H1 (cell line): ENCODE measurements around the gene SPEF1. TPM values are rescaled to one million over a fixed set of nuclear protein-coding genes. Genes with fewer than 3 reads are reported as not detected.

Experiments
- CTCF ChIA-PET: fragments of 300-600 bp; sonication (Branson Sonifier 250); formaldehyde crosslinking; loops from one replicate; lab custom pipeline; 2021; ENCODE audit not compliant: partially characterized antibody; lab: Charles Lee
- POLR2A ChIA-PET: fragments of 300-600 bp; sonication (Branson Sonifier 250); formaldehyde crosslinking; loops from one replicate; lab custom pipeline; 2021; ENCODE audit warnings: inconsistent platforms; ENCODE audit not compliant: partially characterized antibody; lab: Charles Lee
- DNase-seq, 2 experiments: peaks; one replicate each; pipeline versions ENCODE4 v3.0.0 to v3.0.0-alpha.2; 2010 to 2022; ENCODE audit warnings: low spot score in 2 of 2, low read depth in 1 of 2, mixed read lengths in 1 of 2
- FAIRE-seq: peaks from 2 replicates; lab custom pipeline; 2011; peaks lifted over from hg19 to GRCh38; lab: Jason Lieb, UNC
- H2AFZ ChIP-seq: 2 replicates; pipeline ENCODE4 v1.8.1; 2012; ENCODE audit warnings: low read length, inconsistent platforms
- H2AK5ac ChIP-seq: 2 replicates; pipeline ENCODE4 v1.6.1; 2013; ENCODE audit warnings: low read depth, low read length
- H2BK120ac ChIP-seq: replicated peaks from 2 replicates; pipeline ENCODE3; 2013; ENCODE audit warnings: low read depth, low read length, inconsistent platforms
- H2BK12ac ChIP-seq: 2 replicates; pipeline ENCODE4 v1.6.1; 2013; ENCODE audit warnings: low read depth, low read length
- H2BK15ac ChIP-seq: 2 replicates; pipeline ENCODE4 v1.6.1; 2013; ENCODE audit warnings: low read length
- H2BK20ac ChIP-seq: 2 replicates; pipeline ENCODE4 v1.6.1; 2013; ENCODE audit warnings: low read length
- H2BK5ac ChIP-seq: 2 replicates; pipeline ENCODE4 v1.6.1; 2013; ENCODE audit warnings: low read depth, low read length
- H3K14ac ChIP-seq: 2 replicates; pipeline ENCODE4 v1.6.1; 2013; ENCODE audit warnings: inconsistent platforms; ENCODE audit not compliant: insufficient read length
- H3K18ac ChIP-seq: 2 replicates; pipeline ENCODE4 v1.6.1; 2013; ENCODE audit warnings: low read length; ENCODE audit errors: extremely low read depth
- H3K23ac ChIP-seq: 2 replicates; pipeline ENCODE4 v1.6.1; 2013; ENCODE audit warnings: inconsistent platforms; ENCODE audit not compliant: insufficient read length
- H3K23me2 ChIP-seq: 2 replicates; pipeline ENCODE4 v1.6.1; 2013; ENCODE audit warnings: low read depth, low read length
- H3K27ac ChIP-seq: 2 replicates; pipeline ENCODE4 v1.6.1; 2011; ENCODE audit warnings: low read depth, low read length, inconsistent platforms
- H3K27me3 ChIP-seq, 4 experiments: replicated peaks in 1 of 4; 1 replicate in 1 of 4; 2 replicates in 3 of 4; pipeline versions ENCODE4 v1.6.1 to v1.8.1; 2011 to 2013; ENCODE audit warnings: low read length in 3 of 4, mild to moderate bottlenecking in 3 of 4, inconsistent platforms in 2 of 4, mixed read lengths in 2 of 4, moderate library complexity in 1 of 4; ENCODE audit not compliant: control insufficient read depth in 3 of 4, insufficient read depth in 3 of 4; ENCODE audit errors: extremely low read depth in 1 of 4
- H3K36me3 ChIP-seq, 4 experiments: 2 replicates each; pipeline versions ENCODE4 v1.6.1 to v1.8.1; 2011 to 2013; ENCODE audit warnings: mild to moderate bottlenecking in 4 of 4, low read length in 3 of 4, moderate library complexity in 2 of 4, control low read depth in 1 of 4, inconsistent platforms in 1 of 4; ENCODE audit not compliant: insufficient read depth in 4 of 4, control insufficient read depth in 2 of 4
- H3K4ac ChIP-seq: replicated peaks from 2 replicates; pipeline ENCODE3; 2013; ENCODE audit warnings: low read length, low read depth, mixed read lengths, inconsistent platforms; ENCODE audit not compliant: insufficient read length
- H3K4me1 ChIP-seq, 4 experiments: replicated peaks in 1 of 4; 1 replicate in 1 of 4; 2 replicates in 3 of 4; pipeline versions ENCODE4 v1.6.1 to v1.8.1; 2011 to 2013; ENCODE audit warnings: low read length in 3 of 4, inconsistent platforms in 2 of 4, mixed read lengths in 1 of 4; ENCODE audit not compliant: insufficient read depth in 4 of 4, control insufficient read depth in 3 of 4
- H3K4me2 ChIP-seq, 2 experiments: 2 replicates each; pipeline versions ENCODE4 v1.6.1 to v1.8.1; 2011 to 2013; ENCODE audit warnings: low read depth in 2 of 2, low read length in 2 of 2, control low read depth in 1 of 2, inconsistent platforms in 1 of 2, mild to moderate bottlenecking in 1 of 2; ENCODE audit not compliant: insufficient read depth in 1 of 2
- H3K4me3 ChIP-seq, 4 experiments: fragments of 200-600, 300-600 bp in 1 of 4; sonication (generic), shearing (Covaris generic), sonication (Bioruptor Twin) in 1 of 4; 2 replicates each; pipeline versions ENCODE4 v1.5.1 to v1.8.1; 2011 to 2016; ENCODE audit warnings: low read length in 4 of 4, low read depth in 3 of 4, control low read depth in 2 of 4, inconsistent platforms in 2 of 4, mild to moderate bottlenecking in 2 of 4, mixed read lengths in 1 of 4, moderate library complexity in 1 of 4; ENCODE audit not compliant: insufficient read depth in 2 of 4; ENCODE audit errors: extremely low read depth in 1 of 4
- H3K56ac ChIP-seq: replicated peaks from 2 replicates; pipeline ENCODE3; 2013; ENCODE audit warnings: low read depth, mild to moderate bottlenecking, mixed read lengths, low read length, inconsistent platforms; ENCODE audit not compliant: insufficient read length
- H3K79me1 ChIP-seq: 2 replicates; pipeline ENCODE4 v1.6.1; 2013; ENCODE audit warnings: low read depth, low read length, control low read depth
- H3K79me2 ChIP-seq, 2 experiments: 2 replicates each; pipeline versions ENCODE4 v1.6.1 to v1.8.1; 2012 to 2013; ENCODE audit warnings: low read length in 2 of 2, mild to moderate bottlenecking in 2 of 2, inconsistent platforms in 1 of 2; ENCODE audit not compliant: insufficient read depth in 2 of 2, control insufficient read depth in 1 of 2
- H3K9ac ChIP-seq, 4 experiments: replicated peaks in 1 of 4; 1 replicate in 1 of 4; 2 replicates in 3 of 4; pipeline versions ENCODE4 v1.6.1 to v1.8.1; 2011 to 2013; ENCODE audit warnings: low read depth in 3 of 4, low read length in 3 of 4, control low read depth in 2 of 4, mild to moderate bottlenecking in 2 of 4, moderate library complexity in 2 of 4, inconsistent platforms in 1 of 4; ENCODE audit errors: extremely low read depth in 1 of 4
- H3K9me3 ChIP-seq, 2 experiments: 2 replicates each; pipeline versions ENCODE4 v1.6.1 to v1.8.1; 2012 to 2013; ENCODE audit warnings: mild to moderate bottlenecking in 2 of 2, moderate library complexity in 2 of 2, control low read depth in 1 of 2, inconsistent platforms in 1 of 2, low read depth in 1 of 2, low read length in 1 of 2, mixed read lengths in 1 of 2; ENCODE audit not compliant: insufficient read depth in 2 of 2
- H4K20me1 ChIP-seq, 2 experiments: replicated peaks in 1 of 2; 2 replicates each; pipeline versions ENCODE3 to v1.8.1; 2011 to 2013; ENCODE audit warnings: inconsistent platforms in 2 of 2, low read length in 2 of 2, mild to moderate bottlenecking in 1 of 2; ENCODE audit not compliant: insufficient read depth in 2 of 2, control insufficient read depth in 1 of 2
- H4K5ac ChIP-seq: 2 replicates; pipeline ENCODE4 v1.6.1; 2013; ENCODE audit warnings: low read length, low read depth, mixed read lengths, inconsistent platforms; ENCODE audit not compliant: insufficient read length
- H4K8ac ChIP-seq: 2 replicates; pipeline ENCODE4 v1.8.0; 2013; ENCODE audit warnings: mild to moderate bottlenecking, moderate library complexity, low read length, inconsistent platforms; ENCODE audit not compliant: insufficient read depth; ENCODE audit errors: extremely low read depth
- H4K91ac ChIP-seq: replicated peaks from 2 replicates; pipeline ENCODE3; 2013; ENCODE audit warnings: low read length, mixed read lengths, inconsistent platforms; ENCODE audit not compliant: insufficient read length
- BACH1 ChIP-seq: IDR thresholded peaks from 2 replicates; pipeline ENCODE4 v1.6.1; 2012; ENCODE audit warnings: low read length, improper control_type of control experiment
- CBX5 ChIP-seq: fragments of 300-800, 300-1000 bp; sonication (generic); IDR thresholded peaks from 2 replicates; pipeline ENCODE4 v1.7.1; 2016; ENCODE audit warnings: antibody characterized with exemption, low read length, low read depth
- CREB1 ChIP-seq: IDR thresholded peaks from 2 replicates; pipeline ENCODE4 v1.6.1; 2012; ENCODE audit warnings: inconsistent platforms
- EGR1 ChIP-seq: IDR thresholded peaks from 2 replicates; pipeline ENCODE4 v1.6.1; 2011; ENCODE audit warnings: low read depth, low read length, borderline replicate concordance
- HDAC6 ChIP-seq: IDR thresholded peaks from one replicate; pipeline ENCODE4 v1.7.1; 2012; ENCODE audit warnings: low read depth, mild to moderate bottlenecking, inconsistent platforms, low read length, moderate library complexity
- KDM1A ChIP-seq: fragments of 200-600, 300-600 bp; sonication (generic); IDR thresholded peaks from 2 replicates; pipeline ENCODE4 v1.7.1; 2016; ENCODE audit warnings: mild to moderate bottlenecking, low read length, borderline replicate concordance
- PHF8 ChIP-seq: fragments of 200-600 bp; sonication (generic); conservative IDR thresholded peaks from 2 replicates; pipeline ENCODE4 v1.7.1; 2012; ENCODE audit warnings: low read depth, mild to moderate bottlenecking, inconsistent platforms, low read length, moderate library complexity
- RAD21 ChIP-seq, 2 experiments: IDR thresholded peaks in 1 of 2; conservative IDR thresholded peaks in 1 of 2; 2 replicates each; pipeline ENCODE4 v1.6.1; 2011; ENCODE audit warnings: low read depth in 2 of 2, low read length in 2 of 2, improper control_type of control experiment in 1 of 2, inconsistent platforms in 1 of 2, mild to moderate bottlenecking in 1 of 2, moderate library complexity in 1 of 2
- RXRA ChIP-seq: IDR thresholded peaks from 2 replicates; pipeline ENCODE4 v1.6.1; 2011; ENCODE audit warnings: low read depth, mild to moderate bottlenecking, low read length, moderate library complexity; ENCODE audit not compliant: insufficient read depth
- SIX5 ChIP-seq: IDR thresholded peaks from 2 replicates; pipeline ENCODE4 v1.6.1; 2011; ENCODE audit warnings: mild to moderate bottlenecking, low read depth, low read length
- SP4 ChIP-seq: IDR thresholded peaks from 2 replicates; pipeline ENCODE4 v1.6.1; 2012; ENCODE audit warnings: low read length, inconsistent platforms
- WGBS, 2 experiments: shearing (Covaris generic) in 1 of 2; methylation state at CpG; one replicate each; pipeline versions ENCODE4 v1.1.6 to v1.1.7; 2013 to 2015; ENCODE audit warnings: low lambda C conversion rate in 2 of 2, mixed read lengths in 2 of 2, inconsistent platforms in 1 of 2, low coverage in 1 of 2, missing lambda C conversion rate in 1 of 2; ENCODE audit not compliant: insufficient replicate concordance in 2 of 2, insufficient coverage in 1 of 2, insufficient read length in 1 of 2; ENCODE audit errors: extremely low coverage in 1 of 2, missing lambda C conversion rate in 1 of 2; 5-methylcytosine and 5-hydroxymethylcytosine counted together
- polyA plus RNA-seq, 7 experiments: library from polyadenylated mRNA; depleted of rRNA in 3 of 7; stranded (reverse) in 5 of 7; unstranded in 2 of 7; fragments of >200 nt in 5 of 7; fragments of 200-250 nt in 2 of 7; gene quantifications; 1 replicate in 5 of 7; 2 replicates in 1 of 7; 4 replicates in 1 of 7; pipeline versions ENCODE4 v1.2.1 to v1.2.3, GENCODE V29; 2011 to 2013; ENCODE audit warnings: missing spikeins in 2 of 7, mixed read lengths in 2 of 7
- total RNA-seq: library from RNA; stranded (reverse); fragmentation: NEBNext Ultra II Directional; extraction: Animal tissue kit (Norgen Biotek cat#: 25700); gene quantifications from 2 replicates; pipeline ENCODE4 v1.2.1, GENCODE V29; 2021

The SPEF1 gene
- total and polyA plus RNA-seq, 2 of the 8 experiments (the other 6 are each of a cell fraction or from before 2014, with no cell fraction given): 0.51 to 0.71 TPM

DNA sequence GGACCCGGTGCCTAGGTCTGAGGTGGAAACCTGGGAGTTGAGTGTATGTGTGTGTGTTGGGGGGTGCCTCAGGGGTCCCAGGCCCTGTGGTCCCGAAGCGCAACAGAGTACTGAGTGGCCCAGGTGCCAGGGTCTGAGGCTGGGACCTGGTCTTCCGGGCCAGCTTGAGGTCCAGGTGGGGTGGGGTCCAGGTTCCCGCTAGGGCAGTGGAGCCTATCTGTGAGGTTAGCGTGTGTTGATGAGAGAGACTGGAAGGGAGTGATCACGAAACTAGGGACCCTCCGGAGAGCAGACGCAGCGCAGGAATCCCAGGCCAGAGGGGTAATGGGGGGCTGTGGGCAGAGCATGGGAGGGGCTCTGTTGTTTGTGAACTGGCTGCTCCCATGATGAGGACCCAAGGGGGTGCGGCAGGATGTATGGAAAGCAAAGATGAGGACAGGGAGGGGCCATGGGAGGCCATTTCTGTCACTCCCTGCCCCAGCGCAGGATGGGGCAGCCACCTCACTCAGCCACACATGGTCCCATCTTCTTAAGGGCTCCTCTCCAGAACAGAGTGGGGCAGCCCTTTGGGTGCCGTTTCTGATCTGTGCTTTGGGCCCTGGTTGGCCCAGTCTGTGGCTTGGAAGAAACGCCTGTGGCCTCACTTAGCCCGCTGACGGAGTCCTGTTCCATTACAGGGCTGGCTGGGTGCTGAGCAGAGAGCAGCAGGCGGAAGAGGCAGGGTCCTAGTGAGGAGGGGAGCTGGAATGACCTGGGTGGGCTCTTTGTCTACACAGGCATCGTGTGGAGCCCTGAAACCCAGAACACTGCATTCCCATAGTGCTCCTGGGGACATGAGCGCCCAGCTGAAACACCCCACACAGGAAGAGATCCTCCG is 47.9 kb downstream of the SPEF1 start:
- FAIRE-seq (no peak), DNase-seq (no peak)
- H2BK12ac ChIP-seq: peak overlapping the region; percentile 80; the same call in 1 of the 2 replicates
- peak overlapping the region; percentile 93; the same call in 1 of the 2 replicates for H3K18ac ChIP-seq
- H3K9ac ChIP-seq: peak overlapping the region in 2 of 4 experiments; percentile 29 to 32; a peak in 2 of 7 replicates
- 88% methylated on average over 17 of the region's 20 CpGs; no CpG with 5 or more reads in 1 of the 2 experiments for WGBS, 2 experiments
- H3K36me3 ChIP-seq: no peaks in the 10 kb centered on the region
- peak overlapping the region; percentile 3 for H4K5ac ChIP-seq
- H2BK5ac ChIP-seq: no peak overlapping the region; the same call in 1 of the 2 replicates
- H4K20me1 ChIP-seq: peaks cover 0 to 2% of the 10 kb centered on the region in 2 experiments
- H2AFZ ChIP-seq: peak overlapping the region; percentile 17; the same call in 1 of the 2 replicates
- H3K79me1 ChIP-seq: no peaks in the 10 kb centered on the region
- no peak overlapping the region for H3K23ac ChIP-seq
- H4K91ac ChIP-seq: peak overlapping the region; percentile 72
- no peak overlapping the region for H2BK120ac ChIP-seq
- POLR2A ChIA-PET: interaction anchor here (1.0 to 3.0 kb wide), 4 partner anchors 11 to 15 kb away, joined by 3 to 13 read pairs (median 4); no protein-coding TSS in a partner anchor
- 0 out of 2 replicates have a peak overlapping the region, but pooled peaks have one; percentile 97 for H2BK15ac ChIP-seq
- peaks cover 0 to 19% (median 15%) of the 10 kb centered on the region in 4 experiments; a peak in 5 of 7 replicates for H3K4me1 ChIP-seq
- 0 out of 2 replicates have a peak overlapping the region, but pooled peaks have one; percentile 8 for H2AK5ac ChIP-seq
- H3K79me2 ChIP-seq: no peaks in the 10 kb centered on the region
- H3K27ac ChIP-seq: no peak overlapping the region
- H3K4me3 ChIP-seq: peak overlapping the region; percentile 33 to 59 (median 41)
- H3K9me3 ChIP-seq: no peaks in the 10 kb centered on the region
- no peak overlapping the region for H3K56ac ChIP-seq
- CTCF ChIA-PET: interaction anchor here (0.9 to 17.6 kb wide), 6 partner anchors 17 to 61 kb away, joined by 3 to 221 read pairs (median 13); partner anchors contain the start of genes SIGLEC1 and SPEF1
- 0 out of 2 replicates have a peak, but pooled peaks cover 3% of the 10 kb centered on the region for H3K23me2 ChIP-seq
- peak overlapping the region; percentile 87 for H4K8ac ChIP-seq
- peak overlapping the region; percentile 64 to 77 for H3K4me2 ChIP-seq
- H3K14ac ChIP-seq: no peak overlapping the region
- peak overlapping the region; percentile 88 for H3K4ac ChIP-seq
- H3K27me3 ChIP-seq: peaks cover 1 to 26% (median 20%) of the 10 kb centered on the region in 4 experiments; a peak in 6 of 7 replicates
- H2BK20ac ChIP-seq: 0 out of 2 replicates have a peak overlapping the region, but pooled peaks have one; percentile 48
- TF ChIP-seq RAD21 (IDR thresholded peaks at IDR 0.05 in 1 of 2, conservative IDR thresholded peaks at IDR 0.05 in 1 of 2; ENCODE audit: low read depth in 2 of 2, low read length in 2 of 2) (no peak), KDM1A (no peak), RXRA (no peak), SP4 (no peak), BACH1 (no peak), SIX5 (no peak), EGR1 (no peak), PHF8 (no peak), CBX5 (no peak), HDAC6 (no peak), CREB1 (no peak)
